Measurements from ENCODE around the gene KIF26B. TPM values are rescaled to one million over a fixed set of nuclear protein-coding genes. Genes with fewer than 3 reads are reported as not detected.

Gene KIF26B
- total and polyA plus RNA-seq, 2 of the 4 experiments (the other 2 are of a cell fraction): 0.53 to 0.54 TPM

DNA sequence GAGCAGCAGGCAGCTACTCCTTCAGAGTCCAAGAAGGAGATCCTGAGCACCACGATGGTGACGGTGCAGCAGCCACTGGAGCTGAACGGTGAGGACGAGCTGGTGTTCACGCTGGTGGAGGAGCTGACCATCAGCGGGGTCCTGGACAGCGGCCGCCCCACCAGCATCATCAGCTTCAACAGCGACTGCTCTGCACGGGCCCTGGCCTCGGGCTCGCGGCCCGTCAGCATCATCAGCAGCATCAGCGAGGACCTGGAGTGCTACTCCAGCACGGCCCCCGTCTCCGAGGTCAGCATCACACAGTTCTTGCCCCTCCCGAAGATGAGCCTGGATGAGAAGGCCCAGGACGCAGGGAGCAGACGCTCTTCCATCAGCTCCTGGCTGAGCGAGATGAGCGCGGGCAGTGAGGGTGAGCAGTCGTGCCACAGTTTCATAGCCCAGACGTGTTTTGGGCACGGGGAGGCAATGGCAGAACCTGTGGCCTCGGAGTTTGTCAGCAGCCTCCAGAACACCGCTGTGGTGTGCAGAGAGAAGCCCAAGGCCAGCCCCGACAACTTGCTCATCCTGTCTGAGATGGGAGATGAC lies 531.8 kb downstream of the KIF26B start:
- H2BK5ac ChIP-seq (ENCODE audit: low read depth, low read length, poor library complexity, severe bottlenecking): no peak overlapping the region
- no peaks in the 10 kb centered on the region for H3K79me1 ChIP-seq (ENCODE audit: low read depth in 1 of 2, low read length in 2 of 2)
- H2AFZ ChIP-seq (replicated peaks; ENCODE audit: low read length, poor library complexity): no peak overlapping the region
- ChIA-PET POLR2A (ENCODE audit: unreplicated experiment) (no interaction called here), CTCF (no interaction called here)
- dilution Hi-C loops (cut with HindIII; ENCODE audit: low sequenced_read_pairs, unreplicated experiment) (no loop called here), in situ Hi-C loops (cut with MboI; ENCODE audit: low sequenced_read_pairs) (no loop called here), intact Hi-C loops (cut with micrococcal nuclease) (no loop called here)
- H4K91ac ChIP-seq (ENCODE audit: insufficient read depth, low read depth, low read length): no peak overlapping the region
- peaks cover 21% of the 10 kb centered on the region for H3K36me3 ChIP-seq (ENCODE audit: control insufficient read depth, insufficient read depth, low read length)
- H3K14ac ChIP-seq (replicated peaks; ENCODE audit: low read depth, low read length): no peak overlapping the region
- no peak overlapping the region for H4K8ac ChIP-seq (ENCODE audit: low read depth in 2 of 2, low read length in 2 of 2)
- H3K9ac ChIP-seq (ENCODE audit: low read depth, low read length): no peak overlapping the region
- no peak overlapping the region for H3K27ac ChIP-seq (ENCODE audit: insufficient read depth, low read length)
- H3K56ac ChIP-seq (ENCODE audit: extremely low read depth, insufficient read depth, low read length): no peak overlapping the region
- H3K27me3 ChIP-seq (ENCODE audit: control insufficient read depth, insufficient read depth, low read length): no peaks in the 10 kb centered on the region
- TF ChIP-seq FOS (IDR thresholded peaks at IDR 0.05; ENCODE audit: low read depth, low read length) (no peak), BHLHE40 (IDR thresholded peaks at IDR 0.05; ENCODE audit: low read depth, low read length) (no peak), SMC3 (IDR thresholded peaks at IDR 0.05; ENCODE audit: low read depth, low read length) (no peak), NFE2L2 (IDR thresholded peaks at IDR 0.05; ENCODE audit: low read depth, low read length) (no peak), CEBPB (IDR thresholded peaks at IDR 0.05; ENCODE audit: low read depth, low read length) (no peak), CHD1 (IDR thresholded peaks at IDR 0.05; ENCODE audit: low read depth, low read length) (no peak), RCOR1 (IDR thresholded peaks at IDR 0.05; ENCODE audit: insufficient replicate concordance, low read length) (no peak), RAD21 (IDR thresholded peaks at IDR 0.05; ENCODE audit: low read length) (no peak), RFX5 (IDR thresholded peaks at IDR 0.05; ENCODE audit: low read depth, low read length) (no peak), POLR2A (IDR thresholded peaks at IDR 0.05; ENCODE audit: low read depth, low read length) (no peak), MAZ (IDR thresholded peaks at IDR 0.05; ENCODE audit: borderline replicate concordance, low read depth, low read length) (no peak), MAFK (IDR thresholded peaks at IDR 0.05; ENCODE audit: low read depth, low read length) (no peak), MXI1 (IDR thresholded peaks at IDR 0.05; ENCODE audit: borderline replicate concordance, low read depth, low read length) (no peak)
- TF ChIP-seq, protein P1, sequence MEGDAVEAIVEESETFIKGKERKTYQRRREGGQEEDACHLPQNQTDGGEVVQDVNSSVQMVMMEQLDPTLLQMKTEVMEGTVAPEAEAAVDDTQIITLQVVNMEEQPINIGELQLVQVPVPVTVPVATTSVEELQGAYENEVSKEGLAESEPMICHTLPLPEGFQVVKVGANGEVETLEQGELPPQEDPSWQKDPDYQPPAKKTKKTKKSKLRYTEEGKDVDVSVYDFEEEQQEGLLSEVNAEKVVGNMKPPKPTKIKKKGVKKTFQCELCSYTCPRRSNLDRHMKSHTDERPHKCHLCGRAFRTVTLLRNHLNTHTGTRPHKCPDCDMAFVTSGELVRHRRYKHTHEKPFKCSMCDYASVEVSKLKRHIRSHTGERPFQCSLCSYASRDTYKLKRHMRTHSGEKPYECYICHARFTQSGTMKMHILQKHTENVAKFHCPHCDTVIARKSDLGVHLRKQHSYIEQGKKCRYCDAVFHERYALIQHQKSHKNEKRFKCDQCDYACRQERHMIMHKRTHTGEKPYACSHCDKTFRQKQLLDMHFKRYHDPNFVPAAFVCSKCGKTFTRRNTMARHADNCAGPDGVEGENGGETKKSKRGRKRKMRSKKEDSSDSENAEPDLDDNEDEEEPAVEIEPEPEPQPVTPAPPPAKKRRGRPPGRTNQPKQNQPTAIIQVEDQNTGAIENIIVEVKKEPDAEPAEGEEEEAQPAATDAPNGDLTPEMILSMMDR (conservative IDR thresholded peaks at IDR 0.05; ENCODE audit: low read depth, low read length): no peak
- TF ChIP-seq, protein P2, sequence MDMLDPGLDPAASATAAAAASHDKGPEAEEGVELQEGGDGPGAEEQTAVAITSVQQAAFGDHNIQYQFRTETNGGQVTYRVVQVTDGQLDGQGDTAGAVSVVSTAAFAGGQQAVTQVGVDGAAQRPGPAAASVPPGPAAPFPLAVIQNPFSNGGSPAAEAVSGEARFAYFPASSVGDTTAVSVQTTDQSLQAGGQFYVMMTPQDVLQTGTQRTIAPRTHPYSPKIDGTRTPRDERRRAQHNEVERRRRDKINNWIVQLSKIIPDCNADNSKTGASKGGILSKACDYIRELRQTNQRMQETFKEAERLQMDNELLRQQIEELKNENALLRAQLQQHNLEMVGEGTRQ (IDR thresholded peaks at IDR 0.05; ENCODE audit: low read depth, low read length): no peak
- TF ChIP-seq, protein P3, sequence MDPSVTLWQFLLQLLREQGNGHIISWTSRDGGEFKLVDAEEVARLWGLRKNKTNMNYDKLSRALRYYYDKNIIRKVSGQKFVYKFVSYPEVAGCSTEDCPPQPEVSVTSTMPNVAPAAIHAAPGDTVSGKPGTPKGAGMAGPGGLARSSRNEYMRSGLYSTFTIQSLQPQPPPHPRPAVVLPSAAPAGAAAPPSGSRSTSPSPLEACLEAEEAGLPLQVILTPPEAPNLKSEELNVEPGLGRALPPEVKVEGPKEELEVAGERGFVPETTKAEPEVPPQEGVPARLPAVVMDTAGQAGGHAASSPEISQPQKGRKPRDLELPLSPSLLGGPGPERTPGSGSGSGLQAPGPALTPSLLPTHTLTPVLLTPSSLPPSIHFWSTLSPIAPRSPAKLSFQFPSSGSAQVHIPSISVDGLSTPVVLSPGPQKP (IDR thresholded peaks at IDR 0.05; ENCODE audit: borderline replicate concordance, low read depth, low read length): no peak
- ATAC-seq (ENCODE audit: low read depth) (no peak), DNase-seq (no peak)
- H3K4ac ChIP-seq (ENCODE audit: low read depth, low read length): no peak overlapping the region
- no peak overlapping the region for H3K23ac ChIP-seq (ENCODE audit: low read depth, low read length)
- H2BK15ac ChIP-seq (ENCODE audit: low read depth, low read length): no peak overlapping the region
- no peak overlapping the region for H4K5ac ChIP-seq (ENCODE audit: low read depth, low read length)
- no peak overlapping the region for H3K4me3 ChIP-seq (ENCODE audit: insufficient read depth, low read depth, low read length)
- WGBS, 2 experiments (ENCODE audit: extremely low coverage in 2 of 2, insufficient read length in 1 of 2): 94% methylated on average over 26 of the region's 30 CpGs; no CpG with 5 or more reads in 1 of the 2 experiments
- no peak overlapping the region for H2AK5ac ChIP-seq (ENCODE audit: low read depth, low read length)
- no peaks in the 10 kb centered on the region for H3K9me1 ChIP-seq (ENCODE audit: insufficient read depth, low read length)
- no peak overlapping the region for H2BK120ac ChIP-seq (ENCODE audit: low read depth, low read length)
- BruUV-seq (replicated peaks): no TSS peak
- no peak overlapping the region for H3K4me2 ChIP-seq (ENCODE audit: low read depth, low read length)
- no peaks in the 10 kb centered on the region for H3K9me3 ChIP-seq (ENCODE audit: control insufficient read depth, insufficient read depth, low read length)
- no peak overlapping the region for H2BK20ac ChIP-seq (ENCODE audit: low read depth, low read length)
- no peaks in the 10 kb centered on the region for H4K20me1 ChIP-seq (ENCODE audit: insufficient read depth, low read length)
- no peak overlapping the region for H2AK9ac ChIP-seq (replicated peaks; ENCODE audit: low read depth, low read length, poor library complexity)
- peaks cover 9% of the 10 kb centered on the region; the same call in 1 of the 2 replicates for H3K4me1 ChIP-seq (ENCODE audit: control insufficient read depth, insufficient read depth, low read length)
- H3K18ac ChIP-seq (ENCODE audit: low read depth, low read length): no peak overlapping the region

All from IMR-90 (cell line).